ENCODE data around the gene CUEDC2.
A peak's percentile ranks its signal among the peaks of the same experiment; 100 is the strongest.

CUEDC2 gene

GRCh38 chr10:102409604-102410428 is 22.6 kb downstream of the CUEDC2 start:
- no peak for DNase-seq
- Histone ChIP-seq H3K36me3 (ENCODE audit: control insufficient read depth, insufficient read depth, low read length) (no peaks in the 10 kb centered on the region), H3K9me3 (ENCODE audit: control insufficient read depth, low read length) (no peaks in the 10 kb centered on the region), H3K27ac (ENCODE audit: insufficient read depth, low read length, poor library complexity, severe bottlenecking) (peak overlapping the region; percentile 36), H3K4me1 (ENCODE audit: control insufficient read depth, insufficient read depth, low read length, poor library complexity, severe bottlenecking) (peaks cover 26% of the 10 kb centered on the region), H3K4me3 (ENCODE audit: insufficient read depth, low read depth, low read length, poor library complexity, severe bottlenecking) (peak overlapping the region; percentile 46), H3K27me3 (replicated peaks; ENCODE audit: control insufficient read depth, insufficient read depth, low read length, poor library complexity, severe bottlenecking) (peaks cover 8% of the 10 kb centered on the region)

GRCh38 chr10:102408728-102409603 is 23.4 kb downstream of the CUEDC2 start:
- DNase-seq: peak; percentile 36 to 54 (median 47)
- no peaks in the 10 kb centered on the region for H3K9me3 ChIP-seq (ENCODE audit: control insufficient read depth, low read length)
- no peaks in the 10 kb centered on the region for H3K36me3 ChIP-seq (ENCODE audit: control insufficient read depth, insufficient read depth, low read length)
- H3K27me3 ChIP-seq (replicated peaks; ENCODE audit: control insufficient read depth, insufficient read depth, low read length, poor library complexity, severe bottlenecking): peaks cover 8% of the 10 kb centered on the region
- peak overlapping the region; percentile 36 for H3K27ac ChIP-seq (ENCODE audit: insufficient read depth, low read length, poor library complexity, severe bottlenecking)
- H3K4me3 ChIP-seq (ENCODE audit: insufficient read depth, low read depth, low read length, poor library complexity, severe bottlenecking): peak overlapping the region; percentile 47
- peaks cover 26% of the 10 kb centered on the region for H3K4me1 ChIP-seq (ENCODE audit: control insufficient read depth, insufficient read depth, low read length, poor library complexity, severe bottlenecking)

GRCh38 chr10:102408131-102408727 is 24.1 kb downstream of the CUEDC2 start:
- H3K9me3 ChIP-seq (ENCODE audit: control insufficient read depth, low read length): no peaks in the 10 kb centered on the region
- peak overlapping the region; percentile 47 for H3K4me3 ChIP-seq (ENCODE audit: insufficient read depth, low read depth, low read length, poor library complexity, severe bottlenecking)
- peaks cover 8% of the 10 kb centered on the region for H3K27me3 ChIP-seq (replicated peaks; ENCODE audit: control insufficient read depth, insufficient read depth, low read length, poor library complexity, severe bottlenecking)
- peaks cover 26% of the 10 kb centered on the region for H3K4me1 ChIP-seq (ENCODE audit: control insufficient read depth, insufficient read depth, low read length, poor library complexity, severe bottlenecking)
- no peak overlapping the region for H3K27ac ChIP-seq (ENCODE audit: insufficient read depth, low read length, poor library complexity, severe bottlenecking)
- DNase-seq: no peak
- H3K36me3 ChIP-seq (ENCODE audit: control insufficient read depth, insufficient read depth, low read length): peaks cover 1% of the 10 kb centered on the region

- H3K36me3 ChIP-seq (ENCODE audit: control insufficient read depth, insufficient read depth, low read length): peaks cover 5% of the 10 kb centered on the region
- peaks cover 22% of the 10 kb centered on the region for H3K4me1 ChIP-seq (ENCODE audit: control insufficient read depth, insufficient read depth, low read length, poor library complexity, severe bottlenecking)
- H3K27ac ChIP-seq (ENCODE audit: insufficient read depth, low read length, poor library complexity, severe bottlenecking): no peak overlapping the region
- peaks cover 8% of the 10 kb centered on the region for H3K27me3 ChIP-seq (replicated peaks; ENCODE audit: control insufficient read depth, insufficient read depth, low read length, poor library complexity, severe bottlenecking)
- H3K4me3 ChIP-seq (ENCODE audit: insufficient read depth, low read depth, low read length, poor library complexity, severe bottlenecking): no peak overlapping the region
- no peak for DNase-seq
- no peaks in the 10 kb centered on the region for H3K9me3 ChIP-seq (ENCODE audit: control insufficient read depth, low read length)
These were observed 24.8 kb downstream of the CUEDC2 start for GRCh38 chr10:102407425-102408130.

- no peak for DNase-seq
- H3K27ac ChIP-seq (ENCODE audit: insufficient read depth, low read length, poor library complexity, severe bottlenecking): no peak overlapping the region
- peaks cover 22% of the 10 kb centered on the region for H3K4me1 ChIP-seq (ENCODE audit: control insufficient read depth, insufficient read depth, low read length, poor library complexity, severe bottlenecking)
- peaks cover 13% of the 10 kb centered on the region for H3K36me3 ChIP-seq (ENCODE audit: control insufficient read depth, insufficient read depth, low read length)
- no peak overlapping the region for H3K4me3 ChIP-seq (ENCODE audit: insufficient read depth, low read depth, low read length, poor library complexity, severe bottlenecking)
- peaks cover 8% of the 10 kb centered on the region for H3K27me3 ChIP-seq (replicated peaks; ENCODE audit: control insufficient read depth, insufficient read depth, low read length, poor library complexity, severe bottlenecking)
- H3K9me3 ChIP-seq (ENCODE audit: control insufficient read depth, low read length): no peaks in the 10 kb centered on the region
These were observed 25.6 kb downstream of the CUEDC2 start for GRCh38 chr10:102406815-102407214.

- Histone ChIP-seq H3K4me3 (ENCODE audit: insufficient read depth, low read depth, low read length, poor library complexity, severe bottlenecking) (no peak overlapping the region), H3K27ac (ENCODE audit: insufficient read depth, low read length, poor library complexity, severe bottlenecking) (no peak overlapping the region), H3K9me3 (ENCODE audit: control insufficient read depth, low read length) (no peaks in the 10 kb centered on the region), H3K4me1 (ENCODE audit: control insufficient read depth, insufficient read depth, low read length, poor library complexity, severe bottlenecking) (peaks cover 18% of the 10 kb centered on the region), H3K27me3 (replicated peaks; ENCODE audit: control insufficient read depth, insufficient read depth, low read length, poor library complexity, severe bottlenecking) (peaks cover 8% of the 10 kb centered on the region), H3K36me3 (ENCODE audit: control insufficient read depth, insufficient read depth, low read length) (peaks cover 25% of the 10 kb centered on the region)
- DNase-seq: no peak
These were observed 26.7 kb downstream of the CUEDC2 start for GRCh38 chr10:102405632-102406031.

- no peak for DNase-seq
- H3K4me1 ChIP-seq (ENCODE audit: control insufficient read depth, insufficient read depth, low read length, poor library complexity, severe bottlenecking): peaks cover 13% of the 10 kb centered on the region
- H3K27me3 ChIP-seq (replicated peaks; ENCODE audit: control insufficient read depth, insufficient read depth, low read length, poor library complexity, severe bottlenecking): peaks cover 5% of the 10 kb centered on the region
- no peaks in the 10 kb centered on the region for H3K9me3 ChIP-seq (ENCODE audit: control insufficient read depth, low read length)
- no peak overlapping the region for H3K4me3 ChIP-seq (ENCODE audit: insufficient read depth, low read depth, low read length, poor library complexity, severe bottlenecking)
- H3K36me3 ChIP-seq (ENCODE audit: control insufficient read depth, insufficient read depth, low read length): peaks cover 30% of the 10 kb centered on the region
- H3K27ac ChIP-seq (ENCODE audit: insufficient read depth, low read length, poor library complexity, severe bottlenecking): no peak overlapping the region
These were observed 27.2 kb downstream of the CUEDC2 start for GRCh38 chr10:102405108-102405571.

- Histone ChIP-seq H3K27ac (ENCODE audit: insufficient read depth, low read length, poor library complexity, severe bottlenecking) (no peak overlapping the region), H3K4me1 (ENCODE audit: control insufficient read depth, insufficient read depth, low read length, poor library complexity, severe bottlenecking) (peaks cover 12% of the 10 kb centered on the region), H3K27me3 (replicated peaks; ENCODE audit: control insufficient read depth, insufficient read depth, low read length, poor library complexity, severe bottlenecking) (no peaks in the 10 kb centered on the region), H3K9me3 (ENCODE audit: control insufficient read depth, low read length) (no peaks in the 10 kb centered on the region), H3K36me3 (ENCODE audit: control insufficient read depth, insufficient read depth, low read length) (peaks cover 31% of the 10 kb centered on the region), H3K4me3 (ENCODE audit: insufficient read depth, low read depth, low read length, poor library complexity, severe bottlenecking) (no peak overlapping the region)
- no peak for DNase-seq
These were observed 27.8 kb downstream of the CUEDC2 start for GRCh38 chr10:102404361-102405107.

- Histone ChIP-seq H3K27ac (ENCODE audit: insufficient read depth, low read length, poor library complexity, severe bottlenecking) (no peak overlapping the region), H3K27me3 (replicated peaks; ENCODE audit: control insufficient read depth, insufficient read depth, low read length, poor library complexity, severe bottlenecking) (no peaks in the 10 kb centered on the region), H3K9me3 (ENCODE audit: control insufficient read depth, low read length) (no peaks in the 10 kb centered on the region), H3K36me3 (ENCODE audit: control insufficient read depth, insufficient read depth, low read length) (peaks cover 37% of the 10 kb centered on the region), H3K4me3 (ENCODE audit: insufficient read depth, low read depth, low read length, poor library complexity, severe bottlenecking) (no peak overlapping the region), H3K4me1 (ENCODE audit: control insufficient read depth, insufficient read depth, low read length, poor library complexity, severe bottlenecking) (peaks cover 5% of the 10 kb centered on the region)
- no peak for DNase-seq
These were observed 29.3 kb downstream of the CUEDC2 start for GRCh38 chr10:102403115-102403514.

Measured in effector memory CD4-positive, alpha-beta T cell (primary cell).